GM19372 (cell line): ENCODE measurements around the gene GALNT5.
"Not testable (repeated sequence)": the region's sequence is repeated elsewhere in the genome, so short reads cannot be mapped to it uniquely, and the experiment has no call there.

ENCODE experiments used
- ATAC-seq: cut with Tn5 transposase; IDR thresholded peaks from one replicate; pipeline ENCODE4 v1.9.1; 2021; ENCODE audit warnings: mild to moderate bottlenecking, low read depth, moderate library complexity; ENCODE audit not compliant: unreplicated experiment

Gene GALNT5

DNA sequence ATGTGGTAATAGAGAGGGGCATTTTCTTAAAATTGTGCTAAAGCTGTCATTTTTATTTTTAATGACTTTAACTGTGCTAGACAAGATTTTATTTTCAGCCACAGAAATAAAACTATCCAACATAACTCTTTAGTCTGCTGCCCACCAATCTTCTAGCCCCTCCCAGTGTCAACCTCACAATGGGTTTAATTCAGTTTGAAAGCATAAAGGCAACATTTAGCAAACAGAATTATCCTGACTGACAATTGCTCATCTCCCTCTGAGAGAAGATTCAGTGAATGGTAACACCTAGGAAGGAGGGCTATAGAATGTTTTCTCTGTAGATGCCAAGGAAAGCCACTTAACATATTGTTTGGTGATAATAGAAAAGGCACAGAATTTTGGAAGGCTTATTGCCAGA is 62.9 kb downstream of the GALNT5 start:
- ATAC-seq, result no peak

DNA sequence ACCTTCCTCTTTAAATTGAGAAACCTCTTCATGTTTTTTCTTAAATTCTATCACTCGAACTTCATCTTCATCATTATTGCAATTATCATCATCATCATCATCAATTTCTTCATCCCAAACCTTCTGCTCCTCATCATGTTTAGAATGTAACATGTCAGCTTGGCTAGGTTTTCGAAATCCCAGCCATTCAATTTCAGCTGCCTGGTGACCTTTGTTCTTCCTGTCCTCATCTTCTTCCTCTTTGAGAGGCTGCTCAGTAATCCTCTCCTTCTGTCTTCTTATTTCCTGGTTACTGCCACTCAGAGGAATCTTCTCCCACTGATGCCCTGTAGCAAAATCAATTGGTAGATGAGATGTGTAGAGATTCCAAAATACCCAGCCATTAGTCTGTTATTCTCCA is 64.0 kb downstream of the GALNT5 start:
- no peak for ATAC-seq

DNA sequence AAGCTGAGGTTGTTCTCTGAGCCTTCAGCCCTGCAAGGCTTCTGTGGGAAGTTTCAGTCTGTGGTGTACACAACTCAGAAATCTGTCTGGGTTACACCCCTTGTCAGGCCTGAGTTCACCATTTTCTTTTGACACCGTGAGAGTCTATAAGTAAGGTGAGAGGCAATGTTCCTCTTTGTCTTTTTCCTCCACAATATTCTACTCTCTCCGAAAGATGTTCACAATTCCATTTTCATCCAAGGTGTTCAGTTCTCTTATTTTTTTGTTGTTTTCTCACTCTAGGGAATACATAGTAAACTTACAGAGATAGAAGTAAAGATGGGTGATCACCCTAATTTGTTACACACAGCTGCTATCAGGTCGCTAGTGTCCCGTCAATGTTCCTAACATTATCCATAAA is 64.9 kb downstream of the GALNT5 start:
- no peak for ATAC-seq

DNA sequence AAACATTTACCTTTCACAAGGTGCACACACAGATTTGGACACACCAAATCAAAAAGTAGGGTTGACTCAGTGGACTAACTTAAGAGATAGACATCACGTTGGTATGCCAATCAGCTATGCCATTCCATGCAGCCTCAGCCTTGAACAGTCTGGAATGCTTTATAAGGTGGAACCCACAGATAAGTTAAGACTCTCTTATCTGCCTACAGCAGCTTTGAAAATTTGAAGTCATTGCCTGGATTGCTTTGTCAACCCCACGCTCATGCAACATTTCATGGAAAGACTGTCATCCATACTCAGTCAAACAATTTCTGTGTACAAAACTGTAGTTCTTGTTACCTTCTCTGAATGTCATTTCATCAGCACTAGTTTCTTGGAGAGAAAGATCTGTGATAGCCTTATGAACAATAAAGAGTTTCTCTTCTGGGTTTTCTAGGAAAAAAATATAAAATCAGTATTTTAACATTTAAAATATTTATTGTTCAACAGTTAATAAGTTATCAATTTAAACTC is 66.9 kb downstream of the GALNT5 start:
- no peak for ATAC-seq

DNA sequence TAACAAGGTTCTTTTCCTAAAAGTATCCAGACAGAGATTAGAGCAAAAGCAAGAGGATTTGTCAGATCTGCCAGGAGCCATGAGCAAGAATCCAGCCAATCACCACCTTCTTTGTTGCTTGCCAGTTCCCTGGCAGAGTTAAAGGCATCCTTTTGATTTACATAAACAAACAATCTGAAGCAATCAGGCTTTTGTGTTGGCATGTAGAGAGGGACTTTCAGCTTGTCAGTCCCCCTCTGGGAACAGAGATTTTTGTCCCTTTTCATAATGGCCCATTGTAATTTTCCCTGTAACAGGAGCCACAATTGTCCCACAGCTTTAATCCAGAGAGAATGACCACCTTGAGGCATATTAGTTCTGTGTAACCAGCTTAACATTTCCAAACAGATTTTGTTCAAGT is 68.3 kb downstream of the GALNT5 start, which contains the start of gene ERMN:
TSS of gene ERMN (minus strand) at position 39 of the 400 bp plus-strand sequence. CDS start 182 bp downstream, outside the sequence.
- no peak for ATAC-seq

DNA sequence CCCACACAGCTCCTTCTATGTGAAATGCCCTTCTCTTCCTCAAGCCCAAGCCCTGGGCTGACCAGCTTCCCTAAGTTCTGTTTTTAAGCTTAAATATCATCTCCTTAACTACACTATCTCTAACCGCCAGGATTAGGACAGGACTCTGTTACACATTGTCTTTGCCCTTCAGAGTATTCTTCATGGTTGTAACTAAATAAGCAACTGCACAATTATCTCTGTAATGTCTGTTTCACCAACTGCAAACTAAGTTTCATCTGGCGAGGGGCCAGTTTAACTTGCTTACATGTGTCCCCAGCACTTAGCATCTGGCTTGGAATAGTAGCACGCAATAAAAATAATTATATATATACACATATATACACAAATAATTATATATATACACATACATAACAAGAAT is 69.2 kb downstream of the GALNT5 start:
- ATAC-seq, result no peak

DNA sequence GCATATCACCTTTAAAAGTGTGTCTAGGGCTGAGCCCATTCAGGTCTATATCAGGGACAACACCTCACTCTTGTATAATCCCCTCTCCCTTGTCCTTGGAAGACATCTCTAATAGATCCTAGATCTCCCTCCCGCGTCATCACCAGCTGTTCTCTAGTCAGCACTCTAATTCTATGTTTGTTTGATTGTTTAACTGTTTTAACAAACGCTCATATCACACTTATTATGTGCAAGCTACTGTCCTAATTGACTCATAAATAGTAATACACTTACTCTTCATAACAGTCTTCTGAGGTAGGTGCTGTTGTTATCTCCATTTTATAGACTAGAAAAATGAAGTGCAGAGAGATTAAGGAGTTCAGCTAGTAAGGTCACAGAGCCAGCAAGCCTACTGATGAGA is 69.7 kb downstream of the GALNT5 start:
- peak; percentile 25 for ATAC-seq

DNA sequence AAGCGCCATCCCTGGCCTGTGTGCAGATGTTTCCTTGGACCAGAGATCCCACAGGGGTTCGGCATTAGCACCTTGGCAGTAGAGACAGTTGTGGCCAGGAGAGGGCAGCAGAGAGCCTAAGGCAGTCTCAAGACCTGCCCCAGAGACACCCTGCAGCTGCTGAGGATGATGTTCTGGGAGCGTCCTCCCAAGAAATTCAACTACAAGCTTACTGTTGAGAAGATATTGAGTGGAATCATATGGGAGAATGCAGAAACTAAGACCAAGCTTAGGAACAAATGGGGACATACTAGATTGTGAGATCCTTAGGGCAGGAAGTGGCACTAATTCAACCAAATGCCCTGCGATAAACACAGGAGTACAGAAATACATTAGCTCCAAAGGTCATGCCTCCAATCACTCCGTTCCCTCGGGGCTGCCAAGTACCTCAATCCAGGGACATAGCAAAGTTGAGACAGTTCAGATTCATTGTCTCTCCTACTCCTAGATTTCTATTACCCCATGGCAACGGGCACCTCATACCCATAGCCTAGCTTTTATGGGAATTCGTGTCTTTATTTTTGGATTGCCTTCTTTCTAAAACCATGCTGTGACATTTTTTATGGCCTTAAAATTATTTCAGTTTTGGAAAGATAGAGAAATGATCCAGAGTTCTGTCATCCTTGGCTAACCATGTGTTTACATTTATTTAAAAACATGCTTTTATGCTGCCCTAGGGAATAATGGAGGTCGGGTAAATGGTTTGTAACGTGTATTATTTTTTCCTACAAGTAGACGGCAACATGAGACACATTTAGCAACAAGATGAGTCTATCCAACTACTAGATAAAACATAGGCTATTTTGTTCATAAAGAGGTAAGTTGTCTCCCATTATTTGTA is 70.4 kb downstream of the GALNT5 start:
- ATAC-seq, result peak; percentile 99

DNA sequence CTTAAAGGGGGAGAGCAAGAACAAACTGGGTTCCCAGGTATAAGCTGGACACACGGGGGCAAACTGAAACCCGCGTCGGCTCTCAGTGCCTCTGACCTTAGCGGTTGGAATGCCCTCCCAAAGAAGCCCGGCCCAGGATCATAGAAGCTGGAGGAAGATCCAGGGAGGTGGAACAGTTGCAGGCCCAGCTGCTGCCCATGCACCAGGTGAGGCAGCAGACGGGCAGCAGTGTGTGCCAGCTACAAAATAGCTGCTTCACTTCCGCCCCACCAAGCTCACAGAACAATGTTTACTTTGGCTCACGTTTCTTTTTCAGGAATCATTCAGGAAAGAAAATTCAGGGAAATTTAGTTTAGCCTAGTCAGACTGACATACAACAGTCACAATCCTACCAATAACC is 72.0 kb downstream of the GALNT5 start:
- ATAC-seq, result no peak

DNA sequence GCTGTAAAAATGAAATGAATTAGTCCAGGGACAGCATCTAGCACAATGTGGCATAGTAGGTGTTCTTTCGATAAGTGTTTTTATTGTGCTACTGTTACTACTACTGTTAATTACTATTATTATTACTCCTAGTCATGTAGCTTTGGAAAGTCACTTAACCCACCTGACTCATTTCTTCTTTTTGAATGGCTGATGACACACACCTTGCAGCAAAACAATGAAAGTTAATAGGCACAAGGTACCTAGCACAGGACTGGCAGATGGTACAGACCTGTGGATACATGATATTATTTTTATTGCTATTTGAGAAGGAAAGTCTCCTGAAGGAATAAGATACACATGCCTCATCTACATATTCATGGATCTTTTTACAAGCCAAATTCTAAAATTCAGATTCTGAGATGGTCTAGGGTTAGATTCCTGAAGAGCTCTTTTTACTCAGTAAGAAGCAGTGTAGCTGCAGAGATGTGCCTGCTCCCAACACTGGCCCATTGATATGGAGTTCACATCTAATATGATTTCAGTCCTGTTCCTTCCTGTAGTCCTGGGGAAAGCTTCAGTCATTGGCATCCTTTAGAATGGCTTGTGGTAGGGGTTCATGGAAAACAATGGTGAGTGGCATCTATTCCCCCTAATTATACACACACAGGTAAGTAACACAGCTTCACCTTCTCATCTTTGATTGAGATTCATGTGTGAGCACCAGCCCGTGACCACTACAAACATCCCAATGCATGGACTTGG is 76.0 kb downstream of the GALNT5 start:
- no peak for ATAC-seq

DNA sequence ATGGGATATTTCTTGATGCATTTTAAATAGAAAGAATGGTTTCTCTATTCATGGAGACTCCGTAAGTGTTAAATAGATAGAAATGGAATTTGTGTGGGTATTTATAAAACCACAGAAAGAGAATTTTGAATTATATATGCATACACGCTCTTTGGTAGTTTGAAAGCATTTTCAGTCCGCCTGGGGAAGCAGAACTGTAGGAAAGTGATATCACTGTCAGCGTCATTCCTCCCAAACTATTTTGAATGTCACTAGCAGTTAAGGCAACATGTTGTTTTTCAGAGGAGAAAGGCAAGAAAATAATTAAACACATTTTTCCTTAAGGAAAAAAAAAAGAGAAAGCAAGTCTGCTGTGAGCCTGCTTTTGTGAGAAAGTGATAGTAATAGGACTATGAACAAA is 76.8 kb downstream of the GALNT5 start:
- ATAC-seq, result no peak

DNA sequence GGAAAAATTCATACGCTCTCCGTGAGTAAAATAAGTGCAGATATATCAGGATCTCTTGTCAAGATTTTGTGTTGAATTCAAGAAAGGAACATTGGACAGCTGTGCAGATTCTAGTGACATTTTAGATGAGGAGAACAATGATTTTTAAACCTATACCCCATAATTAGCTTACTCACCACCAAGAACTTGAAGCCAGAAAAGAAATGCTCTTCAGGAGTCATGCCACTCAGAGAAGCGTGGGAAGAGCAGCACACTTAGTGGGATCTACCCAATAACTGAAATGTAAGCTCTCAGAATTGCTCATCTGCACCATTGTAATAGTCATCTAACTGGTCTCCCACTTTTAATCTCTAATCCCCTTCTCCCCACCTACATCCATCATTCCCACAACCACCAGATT is 77.3 kb downstream of the GALNT5 start:
- no peak for ATAC-seq

DNA sequence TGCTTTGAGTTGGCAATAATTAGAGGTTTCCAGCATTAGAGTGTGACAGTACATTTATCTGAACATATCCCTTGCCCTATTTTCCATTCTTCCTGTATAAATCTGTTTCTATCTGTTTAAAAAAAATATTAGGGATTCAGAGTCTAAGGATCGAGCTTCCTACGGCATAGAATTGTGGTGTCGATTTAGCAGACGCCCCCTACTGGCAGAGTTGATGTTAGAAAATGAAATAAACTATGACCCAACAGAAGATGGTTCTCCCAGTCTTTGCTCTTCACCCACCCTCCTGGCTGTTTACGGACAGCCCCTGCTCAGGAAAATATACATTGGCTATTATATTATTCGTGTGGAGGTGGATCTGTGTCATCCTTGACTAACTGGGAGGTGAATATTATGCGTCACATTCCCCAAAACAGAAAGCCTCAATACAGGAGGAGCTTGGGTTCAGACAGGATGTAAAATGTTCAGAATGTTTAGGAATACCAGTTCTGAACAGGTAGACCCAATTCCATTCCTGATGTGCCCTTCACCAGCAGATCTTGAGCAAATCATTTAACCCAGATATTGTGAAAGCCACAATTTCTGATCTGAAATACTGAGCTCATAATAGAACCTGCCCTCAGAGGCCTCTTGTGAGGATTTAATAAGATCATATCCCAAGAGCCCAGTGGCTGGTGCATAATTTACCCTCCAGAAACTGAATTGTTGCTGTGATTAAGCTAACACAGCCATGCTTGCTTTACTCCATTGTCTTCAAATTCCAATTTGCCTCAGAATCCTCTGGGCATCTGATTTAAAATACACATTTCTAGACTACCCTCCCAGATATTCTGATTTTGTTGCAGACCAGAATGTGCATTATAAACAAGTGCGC is 78.9 kb downstream of the GALNT5 start:
- no peak for ATAC-seq

DNA sequence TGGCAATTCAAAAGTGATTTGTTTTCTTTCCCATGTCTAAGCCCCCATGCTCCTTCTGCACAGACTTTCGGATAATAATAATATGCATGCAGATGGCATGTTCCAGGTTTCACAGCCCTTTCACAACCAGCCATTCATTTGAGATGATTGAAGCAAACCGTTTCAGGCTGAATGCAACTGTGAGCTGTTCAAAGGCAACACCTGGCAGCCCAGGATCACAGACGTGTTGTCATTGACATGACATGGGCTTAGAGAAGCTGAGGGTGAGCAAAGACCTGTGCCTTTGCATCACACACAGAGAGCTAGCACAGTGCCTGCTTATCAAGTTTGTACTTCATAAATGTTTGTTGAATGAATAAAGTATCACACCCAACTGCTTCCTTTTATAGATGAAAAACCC is 80.5 kb downstream of the GALNT5 start:
- no peak for ATAC-seq

DNA sequence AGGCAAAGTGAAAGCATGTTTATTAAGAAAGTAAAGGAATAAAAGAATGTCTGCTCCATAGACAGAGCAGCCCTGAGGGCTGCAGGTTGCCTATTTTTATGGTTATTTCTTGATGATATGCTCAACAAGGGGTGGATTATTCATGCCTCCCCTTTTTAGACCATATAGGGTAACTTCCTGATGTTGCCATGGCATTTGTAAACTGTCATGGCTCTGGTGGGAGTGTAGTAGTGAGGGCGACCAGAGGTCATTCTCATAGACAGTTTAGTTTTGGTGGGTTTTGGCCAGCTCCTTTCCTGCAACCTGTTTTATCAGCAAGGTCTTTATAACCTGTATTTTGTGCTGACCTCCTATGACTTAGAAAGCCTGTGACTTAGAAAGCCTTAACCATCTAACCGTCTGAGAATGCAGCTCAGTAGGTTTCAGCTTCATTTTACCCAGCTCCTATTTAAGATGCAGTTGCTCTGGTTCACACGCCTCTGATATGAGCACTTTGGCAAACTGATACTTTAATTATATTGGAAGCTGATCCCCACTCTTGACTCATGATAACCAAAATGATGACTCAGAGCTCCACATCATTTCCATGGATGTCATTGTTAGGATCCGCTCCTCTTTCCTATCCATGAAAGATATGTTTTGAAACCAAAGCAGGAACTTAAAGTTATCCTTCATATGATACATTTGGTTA is 82.6 kb downstream of the GALNT5 start:
- no peak for ATAC-seq

DNA sequence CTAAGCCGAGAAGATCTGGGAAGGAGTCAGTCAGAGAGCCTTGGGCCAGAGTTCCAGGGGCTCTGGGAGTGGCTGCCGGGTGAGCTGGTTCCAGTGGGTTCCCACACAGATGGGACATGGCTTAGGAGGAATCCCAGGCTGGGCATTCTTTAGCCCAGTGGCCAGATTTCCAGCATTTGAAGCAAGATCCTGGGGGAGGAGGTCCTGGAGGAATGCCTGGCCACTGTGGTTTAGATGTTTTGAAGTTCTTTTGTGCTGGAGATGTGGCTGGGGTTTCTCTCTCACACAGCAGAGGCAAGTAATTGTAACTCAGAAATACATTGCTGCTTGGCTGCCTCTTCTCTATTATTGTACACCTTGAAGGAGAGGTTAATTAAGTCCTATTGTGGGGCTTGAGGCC is 83.9 kb downstream of the GALNT5 start:
- ATAC-seq, result not testable (repeated sequence)

DNA sequence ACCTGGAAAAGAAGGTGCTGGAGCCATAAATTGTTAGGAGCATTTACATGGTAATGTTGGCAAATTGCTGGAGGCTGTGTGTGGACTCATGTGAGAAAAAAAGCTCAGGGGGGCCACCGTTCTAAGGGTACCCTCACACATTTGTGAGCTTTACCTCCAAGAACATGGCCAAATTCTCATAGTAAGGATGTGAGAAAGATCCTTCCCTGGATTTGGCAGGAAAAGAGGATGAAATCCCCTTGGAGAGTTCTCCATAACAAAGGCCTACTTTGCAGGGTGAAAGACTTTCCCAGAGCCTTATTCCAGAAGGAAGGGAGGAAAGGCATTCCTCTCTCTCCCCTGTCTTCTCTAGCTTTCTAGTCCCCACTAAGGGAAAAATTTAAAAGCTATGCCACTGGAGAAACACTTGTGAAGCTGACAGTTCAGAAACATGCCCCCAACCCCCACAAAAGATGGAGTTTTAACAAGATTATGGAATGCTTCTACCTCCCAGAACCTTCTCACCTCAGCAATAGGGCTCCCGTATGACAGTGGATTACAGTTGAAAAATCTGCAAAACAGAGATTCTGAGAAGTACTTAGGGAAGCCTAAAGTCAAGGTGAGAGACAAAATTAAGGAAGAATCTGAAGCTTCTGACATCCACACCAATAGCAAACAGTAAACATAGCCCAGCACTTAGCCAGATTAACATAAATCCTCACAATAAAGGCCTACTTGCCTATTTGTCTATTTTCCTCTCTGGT is 88.3 kb downstream of the GALNT5 start:
- ATAC-seq, result no peak

DNA sequence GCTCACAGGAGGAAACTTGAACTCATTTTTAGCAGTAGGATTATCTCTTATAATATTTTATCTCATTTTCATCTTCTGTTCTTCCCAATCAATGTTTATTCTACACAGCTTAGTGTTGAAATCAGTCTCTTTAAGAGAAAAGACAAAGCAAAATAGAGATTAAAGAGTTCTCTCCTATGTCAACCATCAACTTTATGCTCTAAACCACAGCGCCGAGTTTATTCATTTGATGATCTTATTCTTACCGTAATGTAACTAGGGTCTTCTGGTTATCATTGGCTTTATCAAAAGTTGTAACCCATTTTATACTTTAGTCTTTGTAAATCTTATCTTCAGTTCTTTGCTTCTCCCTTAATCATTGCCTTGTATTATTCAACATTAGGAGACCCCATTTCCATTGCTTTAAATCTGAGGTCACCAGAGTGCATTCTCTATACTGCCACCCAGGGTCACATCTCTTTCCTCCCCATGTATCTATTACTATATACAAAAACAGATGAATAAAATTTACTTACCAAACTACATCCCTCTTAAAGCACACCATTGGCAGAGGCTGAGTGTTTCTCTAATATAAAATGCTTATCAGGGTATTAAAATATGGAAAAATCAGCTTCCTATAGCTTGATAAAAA is 90.9 kb downstream of the GALNT5 start:
- ATAC-seq, result no peak

DNA sequence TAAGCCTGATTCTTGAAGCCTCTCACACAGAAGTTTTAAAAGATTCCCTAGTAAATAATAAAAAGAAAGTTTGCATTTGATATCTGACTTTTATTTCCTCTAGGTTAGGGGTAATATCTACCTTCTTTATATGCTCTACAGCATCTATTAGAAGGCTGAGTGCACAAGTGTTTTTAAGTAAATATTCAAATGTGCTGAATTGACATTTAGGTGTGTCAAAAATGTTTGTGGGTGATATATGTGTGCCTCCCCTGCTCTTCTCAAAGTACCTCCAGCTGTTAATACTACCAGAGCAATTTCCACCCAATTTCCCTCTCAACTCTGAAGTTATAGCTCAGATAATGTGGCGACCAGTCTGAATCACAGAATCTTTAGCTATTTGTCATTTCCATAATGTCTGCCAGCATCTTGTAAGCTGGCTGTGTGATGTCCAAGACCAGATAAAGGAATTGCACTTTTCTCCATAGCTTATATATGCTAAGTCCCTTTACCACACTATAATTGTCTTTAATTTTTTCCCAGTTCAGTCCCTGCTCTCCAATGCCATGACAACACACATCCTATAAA is 92.5 kb downstream of the GALNT5 start:
- no peak for ATAC-seq
